ENCODE data around the gene ZNF830. TPM values are rescaled to one million over a fixed set of nuclear protein-coding genes. Genes with fewer than 3 reads are reported as not detected.

ZNF830 gene
- total and polyA plus RNA-seq, 10 donors, result 13.2 to 23.7 (median 18.2) TPM

DNA sequence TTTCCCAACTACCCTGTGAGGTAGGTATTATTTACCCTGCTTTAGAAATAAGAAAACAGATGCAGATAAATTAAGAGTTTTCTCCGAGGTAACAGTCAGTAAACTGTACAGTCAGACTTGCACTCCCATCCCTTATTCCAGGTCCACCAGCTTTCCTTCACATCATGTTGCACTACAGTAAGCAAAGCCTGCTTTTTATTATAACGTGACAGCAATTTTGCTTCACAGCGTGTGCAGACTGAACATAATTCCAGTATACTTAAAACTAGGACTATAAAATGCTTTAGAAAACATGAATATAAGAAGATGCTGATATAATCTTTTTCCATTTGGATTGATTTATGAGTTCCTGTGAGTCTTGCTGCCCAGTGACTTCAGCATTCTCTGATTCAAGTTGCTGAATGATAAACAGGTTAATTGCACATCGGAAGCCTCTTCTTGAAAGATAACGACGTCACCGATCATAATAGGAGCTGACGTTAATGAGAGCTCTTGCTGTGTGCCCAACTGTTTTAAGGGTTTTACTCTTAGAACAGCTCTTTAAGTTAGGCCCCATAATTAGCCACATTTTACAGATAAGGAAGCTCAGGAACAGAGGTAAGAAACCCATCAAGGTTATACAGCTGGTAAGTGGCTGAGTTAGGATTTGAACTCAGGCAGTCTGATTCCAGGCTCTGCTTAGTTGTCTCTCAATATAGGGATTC, 20.4 kb downstream of the ZNF830 start:
- Histone ChIP-seq H3K27me3 (replicated peaks in 1 of 7) (no peaks in the 10 kb centered on the region), H3K4me1 (peaks cover 12 to 72% (median 44%) of the 10 kb centered on the region in 6 donors), H3K36me3 (peaks cover 0 to 36% (median 12%) of the 10 kb centered on the region in 6 donors), H3K9me3 (no peaks in the 10 kb centered on the region), H3K4me3 (peak overlapping the region; percentile 72 to 92 (median 87)), H3K27ac (peak overlapping the region; percentile 90 to 100 (median 99))
- DNase-seq, result no peak
- no peak for TF ChIP-seq POLR2A (IDR thresholded peaks at IDR 0.05)
- TF ChIP-seq POLR2AphosphoS5 (IDR thresholded peaks at IDR 0.05), result no peak
- TF ChIP-seq, protein P1, sequence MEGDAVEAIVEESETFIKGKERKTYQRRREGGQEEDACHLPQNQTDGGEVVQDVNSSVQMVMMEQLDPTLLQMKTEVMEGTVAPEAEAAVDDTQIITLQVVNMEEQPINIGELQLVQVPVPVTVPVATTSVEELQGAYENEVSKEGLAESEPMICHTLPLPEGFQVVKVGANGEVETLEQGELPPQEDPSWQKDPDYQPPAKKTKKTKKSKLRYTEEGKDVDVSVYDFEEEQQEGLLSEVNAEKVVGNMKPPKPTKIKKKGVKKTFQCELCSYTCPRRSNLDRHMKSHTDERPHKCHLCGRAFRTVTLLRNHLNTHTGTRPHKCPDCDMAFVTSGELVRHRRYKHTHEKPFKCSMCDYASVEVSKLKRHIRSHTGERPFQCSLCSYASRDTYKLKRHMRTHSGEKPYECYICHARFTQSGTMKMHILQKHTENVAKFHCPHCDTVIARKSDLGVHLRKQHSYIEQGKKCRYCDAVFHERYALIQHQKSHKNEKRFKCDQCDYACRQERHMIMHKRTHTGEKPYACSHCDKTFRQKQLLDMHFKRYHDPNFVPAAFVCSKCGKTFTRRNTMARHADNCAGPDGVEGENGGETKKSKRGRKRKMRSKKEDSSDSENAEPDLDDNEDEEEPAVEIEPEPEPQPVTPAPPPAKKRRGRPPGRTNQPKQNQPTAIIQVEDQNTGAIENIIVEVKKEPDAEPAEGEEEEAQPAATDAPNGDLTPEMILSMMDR (IDR thresholded peaks at IDR 0.05 in 8 of 11, conservative IDR thresholded peaks at IDR 0.05 in 3 of 11), result no peak
- WGBS, 5 donors, result 14 to 28% (median 22%) methylated on average over 8 of the region's 8 CpGs
- intact Hi-C loops (cut with DNase I; ENCODE audit: low total_unique reads), result no loop called here

DNA sequence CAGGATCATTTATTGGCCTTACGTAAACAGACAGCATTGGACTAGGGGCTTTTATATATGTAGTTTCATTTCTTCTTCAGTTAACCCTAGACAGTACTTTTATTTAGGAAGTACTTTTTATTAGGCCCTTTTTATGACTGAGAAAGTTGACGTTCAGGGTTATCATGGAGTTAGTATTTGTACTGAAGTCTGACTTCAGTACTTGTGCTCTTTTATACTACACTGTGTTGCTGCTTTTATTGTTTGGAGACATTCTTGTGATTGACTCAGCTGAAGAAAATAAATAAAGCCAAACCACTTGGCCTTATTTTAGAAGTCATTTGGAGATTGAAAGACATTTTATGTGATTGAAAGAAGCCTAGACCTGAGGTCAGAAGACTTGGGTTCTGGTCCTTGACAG, 25.9 kb downstream of the ZNF830 start:
- no peak overlapping the region for H3K27ac ChIP-seq

DNA sequence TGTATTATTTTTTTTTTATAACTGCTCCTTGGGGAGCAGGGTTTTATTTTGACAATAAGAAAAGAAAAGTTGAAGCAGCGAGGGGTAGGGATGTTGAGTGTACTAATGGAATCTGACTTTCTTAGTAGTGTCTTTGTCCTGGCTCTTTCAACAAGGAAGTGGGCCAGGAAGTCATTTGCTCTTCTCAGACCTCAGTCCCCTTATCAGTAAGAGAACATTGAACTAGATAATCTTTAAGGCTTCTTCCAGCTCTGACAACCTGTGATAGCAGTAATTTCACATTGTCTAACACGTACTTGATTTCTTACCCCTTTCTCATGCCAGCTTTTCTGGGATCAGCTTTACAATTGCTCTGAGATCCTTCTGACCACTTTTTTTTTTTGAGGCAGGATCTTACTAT, 27.3 kb downstream of the ZNF830 start:
- no peaks in the 10 kb centered on the region for H3K9me3 ChIP-seq
- H3K27ac ChIP-seq, result peak overlapping the region; percentile 23 to 82 (median 66)
- no peaks in the 10 kb centered on the region for H3K27me3 ChIP-seq (replicated peaks in 1 of 7)
- 63 to 80% (median 73%) methylated on average over 2 of the region's 2 CpGs for WGBS, 5 donors
- H3K36me3 ChIP-seq, result peaks cover 8 to 97% (median 59%) of the 10 kb centered on the region in 6 donors
- no peak for DNase-seq
- peaks cover 2 to 92% (median 34%) of the 10 kb centered on the region in 6 donors for H3K4me1 ChIP-seq
- no peak overlapping the region for H3K4me3 ChIP-seq
- TF ChIP-seq, protein P1 (IDR thresholded peaks at IDR 0.05 in 8 of 11, conservative IDR thresholded peaks at IDR 0.05 in 3 of 11), result no peak
- TF ChIP-seq POLR2A (IDR thresholded peaks at IDR 0.05) (no peak), POLR2AphosphoS5 (IDR thresholded peaks at IDR 0.05) (no peak)
- intact Hi-C loops (cut with DNase I; ENCODE audit: low total_unique reads), result no loop called here

More for the DNA sequence above, 25.9 kb downstream of the ZNF830 start:
- H3K4me3 ChIP-seq, result no peak overlapping the region
- WGBS, 5 donors, result 75 to 89% (median 81%) methylated on average over 2 of the region's 2 CpGs
- peaks cover 2 to 90% (median 48%) of the 10 kb centered on the region in 6 donors for H3K36me3 ChIP-seq
- H3K9me3 ChIP-seq, result no peaks in the 10 kb centered on the region
- intact Hi-C loops (cut with DNase I; ENCODE audit: low total_unique reads), result no loop called here
- TF ChIP-seq POLR2A (IDR thresholded peaks at IDR 0.05), result no peak
- H3K4me1 ChIP-seq, result peaks cover 3 to 94% (median 46%) of the 10 kb centered on the region in 6 donors
- H3K27me3 ChIP-seq (replicated peaks in 1 of 7), result no peaks in the 10 kb centered on the region
- DNase-seq, result no peak

DNA sequence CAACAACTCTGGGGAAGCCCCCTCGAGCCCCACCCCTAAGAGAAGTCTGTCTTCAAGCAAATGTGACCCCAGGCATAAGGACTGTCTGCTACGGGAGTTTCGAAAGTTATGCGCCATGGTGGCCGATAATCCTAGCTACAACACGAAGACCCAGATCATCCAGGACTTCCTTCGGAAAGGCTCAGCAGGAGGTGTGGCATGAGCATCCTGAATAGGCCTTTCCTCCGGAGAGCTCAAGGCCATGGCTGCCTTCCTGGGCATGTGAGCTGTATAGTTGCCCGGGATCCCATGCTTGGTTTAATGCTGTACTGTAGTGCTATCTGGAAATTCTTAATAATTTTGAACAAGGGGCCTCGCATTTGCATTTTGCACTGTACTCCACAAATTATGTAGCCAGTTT, 28.1 kb downstream of the ZNF830 start:
- DNase-seq, result peak; percentile 79
- Histone ChIP-seq H3K9me3 (no peaks in the 10 kb centered on the region), H3K36me3 (peaks cover 8 to 98% (median 66%) of the 10 kb centered on the region in 6 donors), H3K4me3 (no peak overlapping the region), H3K4me1 (peaks cover 0 to 84% (median 30%) of the 10 kb centered on the region in 6 donors), H3K27me3 (replicated peaks in 1 of 7) (no peaks in the 10 kb centered on the region), H3K27ac (peak overlapping the region; percentile 23 to 82 (median 68))
- 59 to 81% (median 72%) methylated on average over 10 of the region's 10 CpGs for WGBS, 5 donors
- TF ChIP-seq POLR2AphosphoS5 (IDR thresholded peaks at IDR 0.05) (peak in 2 of 3 donors; percentile 68 to 82), POLR2A (IDR thresholded peaks at IDR 0.05) (no peak)
- intact Hi-C loops (cut with DNase I; ENCODE audit: low total_unique reads), result no loop called here

DNA sequence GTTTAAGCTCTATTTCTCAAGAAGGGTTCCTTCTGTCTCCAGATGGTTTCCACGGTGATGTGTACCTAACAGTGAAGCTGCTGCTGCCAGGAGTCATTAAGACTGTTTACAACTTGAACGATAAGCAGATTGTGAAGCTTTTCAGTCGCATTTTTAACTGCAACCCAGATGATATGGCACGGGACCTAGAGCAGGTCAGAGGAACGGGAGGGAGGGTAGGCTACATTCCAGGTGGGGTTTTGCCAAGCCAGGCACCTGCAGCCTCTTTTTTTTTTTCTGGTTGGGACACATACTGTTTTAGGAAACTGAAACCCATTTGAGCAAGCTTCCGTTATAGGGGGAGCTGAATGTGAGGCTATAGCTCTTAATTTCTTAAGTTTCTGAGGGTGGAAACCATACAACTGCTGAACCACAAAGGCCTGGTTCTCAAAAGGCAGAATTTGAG, 29.6 kb downstream of the ZNF830 start:
- DNase-seq, result no peak
- H3K36me3 ChIP-seq, result peaks cover 8 to 100% (median 77%) of the 10 kb centered on the region in 6 donors
- H3K9me3 ChIP-seq, result no peaks in the 10 kb centered on the region
- intact Hi-C loops (cut with DNase I; ENCODE audit: low total_unique reads), result no loop called here
- H3K27me3 ChIP-seq (replicated peaks in 1 of 7), result no peaks in the 10 kb centered on the region
- no peak overlapping the region for H3K4me3 ChIP-seq
- H3K27ac ChIP-seq, result peak overlapping the region in 7 of 8 donors; percentile 8 to 82 (median 69)
- TF ChIP-seq POLR2A (IDR thresholded peaks at IDR 0.05), result no peak
- TF ChIP-seq POLR2AphosphoS5 (IDR thresholded peaks at IDR 0.05), result no peak
- TF ChIP-seq, protein P1 (IDR thresholded peaks at IDR 0.05 in 8 of 11, conservative IDR thresholded peaks at IDR 0.05 in 3 of 11), result no peak
- H3K4me1 ChIP-seq, result peaks cover 0 to 69% (median 25%) of the 10 kb centered on the region in 6 donors
- WGBS, 5 donors, result 46 to 81% (median 64%) methylated on average over 6 of the region's 6 CpGs

Data from spleen (tissue), 11 donors.